HepG2 (cell line): ENCODE results near the gene PPP1R9B. TPM values are rescaled to one million over a fixed set of nuclear protein-coding genes. Genes with fewer than 3 reads are reported as not detected.

ENCODE experiments used
- ATAC-seq: fragments of 200-7000 bp; cut with Tn5 transposase; 3 replicates; pipeline ENCODE4 v1.9.1; 2020; ENCODE audit warnings: mild to moderate bottlenecking, moderate library complexity
- BruUV-seq: library from RNA; stranded (reverse); fragments of 400-500 nt; replicated peaks from 2 replicates; lab custom pipeline; 2021; lab: Mats Ljungman, UMichigan
- CTCF ChIA-PET: fragments of 300-600 bp; formaldehyde crosslinking; extraction: SDS; loops from one replicate; lab custom pipeline; 2021; ENCODE audit warnings: low total read pairs, inconsistent platforms, low intra/inter-chr PET ratio; lab: Yijun Ruan, JAX
- POLR2A ChIA-PET: fragments of 350-600 bp; sonication (Branson Sonifier 250); formaldehyde crosslinking; loops from one replicate; lab custom pipeline; 2020; ENCODE audit warnings: antibody characterized with exemption, inconsistent platforms; lab: Yijun Ruan, JAX
- DNase-seq: peaks from one replicate; pipeline ENCODE4 v3.0.0-alpha.2; 2015; ENCODE audit warnings: low spot score
- FAIRE-seq: peaks from 3 replicates; lab custom pipeline; 2011; peaks lifted over from hg19 to GRCh38; lab: Jason Lieb, UNC
- H2AFZ ChIP-seq: one replicate; pipeline ENCODE4 v1.6.1; 2011; ENCODE audit warnings: low read length, inconsistent platforms
- H3K27ac ChIP-seq: fragments of 300-600 bp; 3 replicates; pipeline ENCODE4 v1.8.0; 2011; ENCODE audit warnings: mixed run types, mild to moderate bottlenecking, mixed read lengths, low read length, inconsistent platforms; ENCODE audit not compliant: insufficient read depth; ENCODE audit errors: extremely low read length
- H3K27me3 ChIP-seq, 2 experiments: fragments of 200-600 bp in 1 of 2; 2 replicates in 1 of 2; 3 replicates in 1 of 2; pipeline versions ENCODE4 v1.6.0 to v1.8.0; 2011; ENCODE audit warnings: low read length in 2 of 2, mild to moderate bottlenecking in 2 of 2, moderate library complexity in 2 of 2, inconsistent platforms in 1 of 2; ENCODE audit not compliant: insufficient read depth in 2 of 2, control insufficient read depth in 1 of 2
- H3K36me3 ChIP-seq, 2 experiments: fragments of 200-600 bp in 1 of 2; replicated peaks in 1 of 2; 2 replicates in 1 of 2; 3 replicates in 1 of 2; pipeline versions ENCODE4 v1.5.1 to v1.8.0; 2011; ENCODE audit warnings: low read length in 2 of 2, inconsistent platforms in 1 of 2; ENCODE audit not compliant: insufficient read depth in 2 of 2, control insufficient read depth in 1 of 2
- H3K4me1 ChIP-seq: 2 replicates; pipeline ENCODE4 v1.5.1; 2012; ENCODE audit warnings: low read length, inconsistent platforms; ENCODE audit not compliant: insufficient read depth
- H3K4me2 ChIP-seq: 2 replicates; pipeline ENCODE4 v1.6.0; 2011; ENCODE audit warnings: low read depth, low read length, inconsistent platforms
- H3K4me3 ChIP-seq, 3 experiments: fragments of 200-600 bp in 1 of 3; sonication (generic), shearing (Covaris generic) in 1 of 3; replicated peaks in 1 of 3; 2 replicates each; pipeline ENCODE4 v1.5.1; 2011 to 2016; ENCODE audit warnings: low read length in 3 of 3, inconsistent platforms in 2 of 3, low read depth in 2 of 3, mild to moderate bottlenecking in 2 of 3, control low read depth in 1 of 3, mixed read lengths in 1 of 3; ENCODE audit not compliant: insufficient read depth in 1 of 3
- H3K79me2 ChIP-seq: one replicate; pipeline ENCODE4 v1.6.1; 2011; ENCODE audit warnings: low read length, inconsistent platforms; ENCODE audit not compliant: insufficient read depth
- H3K9ac ChIP-seq: 2 replicates; pipeline ENCODE4 v1.6.0; 2011; ENCODE audit warnings: mild to moderate bottlenecking, low read depth, low read length, inconsistent platforms; ENCODE audit not compliant: insufficient read depth
- H3K9me3 ChIP-seq: 2 replicates; pipeline ENCODE4 v1.5.1; 2012; ENCODE audit warnings: mild to moderate bottlenecking, low read length
- H4K20me1 ChIP-seq: 2 replicates; pipeline ENCODE4 v1.6.0; 2011; ENCODE audit warnings: inconsistent platforms, mild to moderate bottlenecking, low read length, moderate library complexity; ENCODE audit not compliant: insufficient read depth
- HOXA5 ChIP-seq: sonication (generic); formaldehyde crosslinking; IDR thresholded peaks from 2 replicates; pipeline ENCODE4 v1.4.0; 2020; ENCODE audit warnings: missing genetic modification reagents
- KDM5A ChIP-seq: fragments of 200-600 bp; sonication (generic); IDR thresholded peaks from 2 replicates; pipeline ENCODE4 v1.7.0; 2018; ENCODE audit warnings: antibody characterized with exemption, mild to moderate bottlenecking, low read length, borderline replicate concordance
- KLF13 ChIP-seq: sonication (generic); formaldehyde crosslinking; IDR thresholded peaks from 2 replicates; pipeline ENCODE4 v1.4.0; 2020; ENCODE audit warnings: mild to moderate bottlenecking, missing genetic modification reagents
- NCOA5 ChIP-seq: sonication (generic); formaldehyde crosslinking; IDR thresholded peaks from 2 replicates; pipeline ENCODE4 v1.4.0; 2020; ENCODE audit warnings: missing genetic modification reagents
- RFXAP ChIP-seq: sonication (generic); formaldehyde crosslinking; IDR thresholded peaks from 2 replicates; pipeline ENCODE4 v1.4.0; 2020; ENCODE audit warnings: missing genetic modification reagents, borderline replicate concordance
- ZFP90 ChIP-seq: sonication (generic); formaldehyde crosslinking; IDR thresholded peaks from 2 replicates; pipeline ENCODE4 v1.8.0; 2022; ENCODE audit warnings: missing genetic modification reagents, mild to moderate bottlenecking, inconsistent platforms, borderline replicate concordance
- ZNF225 ChIP-seq: sonication (generic); formaldehyde crosslinking; IDR thresholded peaks from 2 replicates; pipeline ENCODE4 v1.4.0; 2020; ENCODE audit warnings: mild to moderate bottlenecking, missing genetic modification reagents
- ZNF230 ChIP-seq: sonication (generic); formaldehyde crosslinking; IDR thresholded peaks from 2 replicates; pipeline ENCODE4 v1.4.0; 2020; ENCODE audit warnings: mild to moderate bottlenecking, missing genetic modification reagents
- ZNF547 ChIP-seq: sonication (generic); formaldehyde crosslinking; IDR thresholded peaks from 2 replicates; pipeline ENCODE4 v1.5.1; 2020; ENCODE audit warnings: mild to moderate bottlenecking, missing genetic modification reagents
- ZNF768 ChIP-seq: sonication (generic); formaldehyde crosslinking; IDR thresholded peaks from 2 replicates; pipeline ENCODE4 v1.4.0; 2020; ENCODE audit warnings: missing genetic modification reagents
- WGBS: methylation state at CpG from one replicate; pipeline ENCODE4 v1.1.6; 2017; ENCODE audit warnings: low lambda C conversion rate; 5-methylcytosine and 5-hydroxymethylcytosine counted together
- in situ Hi-C: cut with HindIII; loops from 2 replicates; pipeline ENCODE4 v1.10.0; 2017; ENCODE audit warnings: low pct_unique_long_range_greater_than_20kb; ENCODE audit not compliant: extremely low pct_ligation_motif_present
- intact Hi-C: fragments of 100-400 bp; cut with micrococcal nuclease; formaldehyde crosslinking; loops from one replicate; pipeline ENCODE4 v1.10.0; 2022; ENCODE audit not compliant: unreplicated experiment
- polyA plus RNA-seq, 8 experiments: library from polyadenylated mRNA; depleted of rRNA in 3 of 8; stranded (reverse) in 7 of 8; unstranded in 1 of 8; fragments of >200 nt; fragmentation: Illumina TruSeq in 4 of 8; extraction: Trizol in 4 of 8; gene quantifications; 2 replicates each; pipeline versions ENCODE4 v1.2.1 to v1.2.3, GENCODE V29; 2011 to 2016; ENCODE audit warnings: low read depth in 4 of 8, missing spikeins in 1 of 8, mixed read lengths in 1 of 8; ENCODE audit not compliant: insufficient read depth in 1 of 8
- total RNA-seq, 5 experiments: library from RNA; depleted of rRNA; stranded (reverse); fragments of >200 nt; fragmentation: Illumina TruSeq; extraction: Trizol; gene quantifications; 2 replicates each; pipeline ENCODE4 v1.2.3, GENCODE V29; 2016; ENCODE audit warnings: low read depth in 1 of 5
- TF ChIP-seq, protein P1 (sequence below): sonication (generic); formaldehyde crosslinking; IDR thresholded peaks from 2 replicates; pipeline ENCODE4 v1.4.0; 2020; ENCODE audit warnings: missing genetic modification reagents, borderline replicate concordance
- TF ChIP-seq, protein P2 (sequence below): sonication (generic); formaldehyde crosslinking; IDR thresholded peaks from 2 replicates; pipeline ENCODE4 v1.5.1; 2020; ENCODE audit warnings: mild to moderate bottlenecking, missing genetic modification reagents, moderate library complexity
- TF ChIP-seq, protein P3 (sequence below): sonication (generic); formaldehyde crosslinking; IDR thresholded peaks from 2 replicates; pipeline ENCODE4 v1.4.0; 2020; ENCODE audit warnings: low read depth, mild to moderate bottlenecking, missing genetic modification reagents

Gene PPP1R9B
- total and polyA plus RNA-seq, 2 of the 13 experiments (the other 11 are each of a cell fraction or from before 2014, with no cell fraction given) = 9.4 to 15.8 TPM

DNA sequence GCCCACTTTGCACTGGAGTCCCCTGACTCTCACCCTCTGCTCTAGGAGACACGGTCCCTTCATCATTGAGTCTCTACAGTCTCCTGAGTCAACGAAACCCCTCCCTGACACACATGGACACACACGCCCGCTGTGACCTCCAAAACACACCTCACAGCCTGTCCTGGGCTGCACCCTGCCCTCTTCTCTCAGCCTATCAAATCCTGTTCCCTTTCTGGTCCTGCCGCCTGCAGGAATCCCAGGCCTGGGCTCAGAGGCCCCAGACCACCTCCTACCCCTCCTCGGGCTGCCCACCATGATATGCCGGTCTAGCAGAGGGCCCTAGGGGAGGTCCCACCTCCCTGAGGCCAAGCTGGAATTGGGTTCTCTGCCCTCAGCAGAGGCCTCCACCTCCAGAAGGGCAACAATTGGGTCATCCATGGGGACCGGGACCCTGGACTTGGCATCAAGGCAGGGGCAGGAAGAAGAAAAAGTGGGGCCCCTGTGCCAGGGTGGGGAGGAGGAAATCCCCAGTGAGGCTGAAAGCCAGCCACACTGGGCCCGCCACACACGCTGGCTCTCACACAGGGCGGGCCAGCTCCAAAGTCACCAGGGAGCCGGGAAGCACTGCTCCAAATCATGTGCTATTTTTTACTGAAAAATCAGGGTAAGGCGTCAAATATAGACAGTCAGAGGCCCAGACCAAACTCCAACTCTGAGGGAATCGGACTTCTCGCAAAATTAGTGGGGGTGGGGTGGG lies 3.4 kb downstream of the PPP1R9B start:
- WGBS = 41% methylated on average over 15 of the region's 15 CpGs
- Histone ChIP-seq H3K4me2 (peak overlapping the region; percentile 100), H4K20me1 (peaks cover 11% of the 10 kb centered on the region; the same call in 1 of the 2 replicates), H3K9ac (peak overlapping the region; percentile 83), H3K27me3 (no peaks in the 10 kb centered on the region; a peak in 1 of 5 replicates), H2AFZ (no peak overlapping the region), H3K4me3 (peak overlapping the region; percentile 32 to 86 (median 70); a peak in 5 of 6 replicates), H3K27ac (peak overlapping the region; percentile 95), H3K9me3 (no peaks in the 10 kb centered on the region), H3K4me1 (peaks cover 50% of the 10 kb centered on the region), H3K79me2 (peaks cover 25% of the 10 kb centered on the region), H3K36me3 (peaks cover 23 to 33% of the 10 kb centered on the region in 2 experiments)
- in situ Hi-C loops (no loop called here), intact Hi-C loops (no loop called here)
- DNase-seq (no peak), ATAC-seq (peak; percentile 0; the same call in 2 of the 3 replicates), FAIRE-seq (peak; percentile 4)
- ChIA-PET POLR2A (interaction anchor here (0.7 to 3.0 kb wide), 5 partner anchors 23 to 784 kb away, joined by 3 to 10 read pairs (median 4); no protein-coding TSS in a partner anchor), CTCF (no interaction called here)
- no TSS peak for BruUV-seq
- TF ChIP-seq ZFP90 (CRISPR knock-in tag) (0 out of 2 replicates have a peak, but pooled peaks have one; percentile 29), NCOA5 (CRISPR knock-in tag) (no peak), ZNF225 (CRISPR knock-in tag) (0 out of 2 replicates have a peak, but pooled peaks have one; percentile 59), RFXAP (CRISPR knock-in tag) (0 out of 2 replicates have a peak, but pooled peaks have one; percentile 5), KLF13 (CRISPR knock-in tag) (0 out of 2 replicates have a peak, but pooled peaks have one; percentile 50), ZNF768 (no peak), KDM5A (peak; percentile 16; the same call in 1 of the 2 replicates), HOXA5 (CRISPR knock-in tag) (0 out of 2 replicates have a peak, but pooled peaks have one; percentile 29), ZNF547 (CRISPR knock-in tag) (0 out of 2 replicates have a peak, but pooled peaks have one; percentile 29), ZNF230 (CRISPR knock-in tag) (0 out of 2 replicates have a peak, but pooled peaks have one; percentile 4)
- TF ChIP-seq, protein P1, sequence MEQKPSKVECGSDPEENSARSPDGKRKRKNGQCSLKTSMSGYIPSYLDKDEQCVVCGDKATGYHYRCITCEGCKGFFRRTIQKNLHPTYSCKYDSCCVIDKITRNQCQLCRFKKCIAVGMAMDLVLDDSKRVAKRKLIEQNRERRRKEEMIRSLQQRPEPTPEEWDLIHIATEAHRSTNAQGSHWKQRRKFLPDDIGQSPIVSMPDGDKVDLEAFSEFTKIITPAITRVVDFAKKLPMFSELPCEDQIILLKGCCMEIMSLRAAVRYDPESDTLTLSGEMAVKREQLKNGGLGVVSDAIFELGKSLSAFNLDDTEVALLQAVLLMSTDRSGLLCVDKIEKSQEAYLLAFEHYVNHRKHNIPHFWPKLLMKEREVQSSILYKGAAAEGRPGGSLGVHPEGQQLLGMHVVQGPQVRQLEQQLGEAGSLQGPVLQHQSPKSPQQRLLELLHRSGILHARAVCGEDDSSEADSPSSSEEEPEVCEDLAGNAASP (CRISPR knock-in tag) = peak; percentile 16; the same call in 1 of the 2 replicates
- TF ChIP-seq, protein P2, sequence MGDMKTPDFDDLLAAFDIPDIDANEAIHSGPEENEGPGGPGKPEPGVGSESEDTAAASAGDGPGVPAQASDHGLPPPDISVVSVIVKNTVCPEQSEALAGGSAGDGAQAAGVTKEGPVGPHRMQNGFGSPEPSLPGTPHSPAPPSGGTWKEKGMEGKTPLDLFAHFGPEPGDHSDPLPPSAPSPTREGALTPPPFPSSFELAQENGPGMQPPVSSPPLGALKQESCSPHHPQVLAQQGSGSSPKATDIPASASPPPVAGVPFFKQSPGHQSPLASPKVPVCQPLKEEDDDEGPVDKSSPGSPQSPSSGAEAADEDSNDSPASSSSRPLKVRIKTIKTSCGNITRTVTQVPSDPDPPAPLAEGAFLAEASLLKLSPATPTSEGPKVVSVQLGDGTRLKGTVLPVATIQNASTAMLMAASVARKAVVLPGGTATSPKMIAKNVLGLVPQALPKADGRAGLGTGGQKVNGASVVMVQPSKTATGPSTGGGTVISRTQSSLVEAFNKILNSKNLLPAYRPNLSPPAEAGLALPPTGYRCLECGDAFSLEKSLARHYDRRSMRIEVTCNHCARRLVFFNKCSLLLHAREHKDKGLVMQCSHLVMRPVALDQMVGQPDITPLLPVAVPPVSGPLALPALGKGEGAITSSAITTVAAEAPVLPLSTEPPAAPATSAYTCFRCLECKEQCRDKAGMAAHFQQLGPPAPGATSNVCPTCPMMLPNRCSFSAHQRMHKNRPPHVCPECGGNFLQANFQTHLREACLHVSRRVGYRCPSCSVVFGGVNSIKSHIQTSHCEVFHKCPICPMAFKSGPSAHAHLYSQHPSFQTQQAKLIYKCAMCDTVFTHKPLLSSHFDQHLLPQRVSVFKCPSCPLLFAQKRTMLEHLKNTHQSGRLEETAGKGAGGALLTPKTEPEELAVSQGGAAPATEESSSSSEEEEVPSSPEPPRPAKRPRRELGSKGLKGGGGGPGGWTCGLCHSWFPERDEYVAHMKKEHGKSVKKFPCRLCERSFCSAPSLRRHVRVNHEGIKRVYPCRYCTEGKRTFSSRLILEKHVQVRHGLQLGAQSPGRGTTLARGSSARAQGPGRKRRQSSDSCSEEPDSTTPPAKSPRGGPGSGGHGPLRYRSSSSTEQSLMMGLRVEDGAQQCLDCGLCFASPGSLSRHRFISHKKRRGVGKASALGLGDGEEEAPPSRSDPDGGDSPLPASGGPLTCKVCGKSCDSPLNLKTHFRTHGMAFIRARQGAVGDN (CRISPR knock-in tag) = peak; percentile 31; the same call in 1 of the 2 replicates
- TF ChIP-seq, protein P3, sequence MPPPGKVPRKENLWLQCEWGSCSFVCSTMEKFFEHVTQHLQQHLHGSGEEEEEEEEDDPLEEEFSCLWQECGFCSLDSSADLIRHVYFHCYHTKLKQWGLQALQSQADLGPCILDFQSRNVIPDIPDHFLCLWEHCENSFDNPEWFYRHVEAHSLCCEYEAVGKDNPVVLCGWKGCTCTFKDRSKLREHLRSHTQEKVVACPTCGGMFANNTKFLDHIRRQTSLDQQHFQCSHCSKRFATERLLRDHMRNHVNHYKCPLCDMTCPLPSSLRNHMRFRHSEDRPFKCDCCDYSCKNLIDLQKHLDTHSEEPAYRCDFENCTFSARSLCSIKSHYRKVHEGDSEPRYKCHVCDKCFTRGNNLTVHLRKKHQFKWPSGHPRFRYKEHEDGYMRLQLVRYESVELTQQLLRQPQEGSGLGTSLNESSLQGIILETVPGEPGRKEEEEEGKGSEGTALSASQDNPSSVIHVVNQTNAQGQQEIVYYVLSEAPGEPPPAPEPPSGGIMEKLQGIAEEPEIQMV (CRISPR knock-in tag) = peak; percentile 91; the same call in 1 of the 2 replicates
